MM.1S (cell line): ENCODE measurements around the gene HTR5A.

Source experiments
- CTCF ChIP-seq: fragments of 300-600 bp; sonication (generic); IDR thresholded peaks from 2 replicates; pipeline ENCODE4 v1.5.1; 2016; ENCODE audit warnings: antibody characterized with exemption, low read length, mixed read lengths
- EZH2 ChIP-seq: fragments of 300-600 bp; sonication (generic); optimal IDR thresholded peaks from 2 replicates; pipeline ENCODE3; 2017; ENCODE audit warnings: low read depth, mild to moderate bottlenecking, antibody characterized with exemption, low read length, mixed read lengths
- EZH2phosphoT487 ChIP-seq: fragments of 300-600 bp; sonication (generic); IDR thresholded peaks from 2 replicates; pipeline ENCODE4 v1.6.1; 2018; ENCODE audit warnings: antibody characterized with exemption, low read length

- no peak for TF ChIP-seq CTCF
- no peak for TF ChIP-seq EZH2
- TF ChIP-seq EZH2phosphoT487: no peak
Measured at GRCh38 chr7:155129789-155130188, 59.7 kb downstream of the HTR5A start.
